Measurements from ENCODE around the gene ATRNL1.
"Not testable (repeated sequence)": the region's sequence is repeated elsewhere in the genome, so short reads cannot be mapped to it uniquely, and the experiment has no call there.

Gene ATRNL1

DNA sequence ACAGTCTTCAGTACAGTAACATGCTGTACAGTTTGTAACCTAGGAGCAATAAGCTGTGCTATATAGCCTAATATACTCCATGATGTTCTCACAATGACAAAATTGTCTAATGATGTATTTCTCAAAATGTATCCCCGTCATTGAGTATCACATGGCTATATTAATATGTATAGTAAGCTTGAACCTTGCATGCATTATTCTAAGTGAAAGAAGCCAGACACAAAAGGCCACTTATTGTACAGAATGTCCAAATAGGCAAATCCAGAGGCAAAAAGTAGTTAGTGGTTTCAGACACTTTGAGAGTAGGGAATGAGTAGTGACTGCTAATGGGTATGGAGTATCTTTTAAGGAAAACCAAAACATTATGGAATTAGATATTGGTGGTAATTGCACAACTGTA lies 545.1 kb downstream of the ATRNL1 start:
- DNase-seq = no peak

DNA sequence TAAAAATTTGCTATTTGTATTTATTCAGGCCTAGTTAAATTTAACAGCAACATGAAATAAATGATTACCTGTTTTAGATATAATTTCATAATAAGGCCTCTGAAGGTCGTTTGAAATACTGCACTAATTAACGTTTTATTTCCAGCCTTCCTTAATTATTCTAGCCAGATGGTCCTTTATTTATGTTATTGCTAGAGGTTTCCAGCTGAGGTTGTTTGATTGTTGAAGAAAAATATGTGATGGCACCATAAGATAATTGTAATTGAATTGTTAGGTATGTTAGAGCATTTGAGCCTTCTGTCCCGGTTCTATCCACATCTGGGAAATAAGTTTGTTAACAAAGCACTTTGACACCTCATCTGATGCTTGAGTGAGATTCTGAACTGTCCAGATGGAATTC lies 556.1 kb downstream of the ATRNL1 start:
- no peak for DNase-seq

DNA sequence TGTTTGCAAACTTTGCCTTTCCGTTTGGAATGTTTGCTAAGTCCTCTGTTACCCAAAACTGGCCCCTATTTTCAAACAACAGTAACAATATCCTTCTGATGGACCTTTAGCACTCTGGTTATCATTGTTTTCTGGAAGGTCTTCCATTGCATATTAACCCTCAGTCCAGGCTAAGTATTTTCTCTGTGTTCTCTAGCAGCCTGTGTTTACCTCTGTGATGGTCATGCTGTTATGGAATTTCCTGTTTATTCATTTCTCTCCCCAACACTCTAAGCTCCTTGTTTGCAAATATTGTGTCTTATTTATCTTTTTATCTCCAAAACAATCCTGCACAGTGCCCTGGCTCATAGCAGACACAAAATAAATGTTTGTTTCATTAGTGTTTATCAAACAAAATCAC lies 560.3 kb downstream of the ATRNL1 start:
- no peak for DNase-seq

DNA sequence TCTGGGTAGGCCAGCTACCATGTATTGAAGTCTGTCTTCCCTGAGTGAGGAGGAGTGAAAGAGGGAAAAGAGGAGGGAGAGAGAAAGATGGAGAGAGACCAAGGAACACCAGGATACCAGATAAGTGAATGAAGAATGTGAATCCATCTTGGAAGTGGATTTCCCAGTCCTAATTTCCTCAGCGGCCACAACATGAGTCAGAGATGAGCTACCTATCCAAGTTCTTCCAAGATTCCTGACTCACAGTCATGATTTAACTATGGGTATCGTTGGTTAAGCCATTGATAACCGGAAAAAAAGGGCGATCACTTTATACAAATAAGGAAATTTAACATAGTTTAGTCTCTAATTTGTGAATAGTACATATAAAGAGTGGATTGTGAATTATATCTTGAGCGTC lies 561.8 kb downstream of the ATRNL1 start:
- DNase-seq = no peak

DNA sequence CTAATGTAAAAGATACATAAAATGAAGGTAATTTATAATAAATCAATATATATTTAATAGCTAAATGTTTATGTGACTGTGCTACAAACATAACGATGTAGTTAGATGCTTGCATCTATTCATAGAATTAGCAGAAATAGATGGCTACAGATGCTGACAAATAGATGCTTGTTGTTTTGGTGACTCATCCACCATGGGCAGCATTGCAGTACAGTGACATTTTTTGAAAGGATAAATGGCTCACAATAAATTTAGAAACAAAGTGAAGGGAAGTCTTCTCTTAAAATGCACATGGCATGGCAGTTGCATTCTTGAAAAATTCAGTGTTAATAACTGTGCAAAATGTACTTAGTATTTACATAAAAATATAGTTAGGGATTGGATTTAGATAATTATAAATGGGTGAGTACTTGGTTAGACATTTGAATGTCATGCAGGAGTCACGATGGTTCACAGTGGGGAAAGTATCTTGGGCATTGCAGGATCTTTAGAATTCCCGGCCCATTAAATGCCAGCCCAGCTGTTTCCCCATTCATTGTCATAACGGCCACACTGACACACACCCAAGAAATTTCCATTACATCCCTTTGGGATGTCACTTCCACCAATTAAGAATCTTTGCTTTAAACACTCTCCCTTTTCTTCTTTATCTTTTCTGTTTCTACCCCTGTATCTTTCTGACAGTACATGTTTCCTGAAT lies 564.1 kb downstream of the ATRNL1 start:
- DNase-seq = no peak

DNA sequence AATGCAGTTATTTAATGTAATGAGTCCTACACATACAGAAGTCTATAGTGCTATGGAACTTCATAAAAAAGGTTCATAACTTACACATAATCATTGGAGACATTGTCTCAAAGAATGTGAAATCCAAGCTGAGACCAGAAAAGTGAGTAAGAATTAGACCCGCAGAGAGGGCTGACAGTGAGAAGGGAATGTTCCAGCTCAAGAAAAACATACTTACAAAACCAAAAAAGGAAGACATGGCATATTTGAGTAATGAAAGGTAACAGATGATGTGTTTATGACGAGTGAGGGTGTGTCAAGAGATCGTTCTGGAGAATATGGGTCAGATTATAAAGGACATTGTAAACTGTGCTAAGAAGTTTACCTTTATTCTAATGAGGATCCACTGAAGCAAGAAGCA lies 566.5 kb downstream of the ATRNL1 start:
- DNase-seq = no peak

DNA sequence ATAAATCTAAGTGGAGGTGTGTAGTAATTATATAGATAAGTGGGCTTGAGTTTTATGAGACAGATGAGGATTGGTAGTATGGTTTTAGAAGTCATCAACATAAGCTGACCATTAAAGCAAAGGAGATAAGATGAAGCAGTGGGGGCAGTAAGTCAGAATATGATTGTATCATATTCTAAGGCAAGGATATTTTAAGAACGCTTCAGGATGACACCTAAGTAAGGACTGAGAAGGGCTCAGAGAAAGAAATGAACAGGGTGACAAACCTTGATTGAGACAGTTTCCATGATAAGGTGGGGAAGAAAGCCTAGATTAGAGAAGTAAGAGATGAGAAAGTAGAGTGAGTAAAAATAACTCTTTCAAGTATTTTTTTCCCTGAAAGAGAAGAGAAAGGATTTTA lies 567.2 kb downstream of the ATRNL1 start:
- no peak for DNase-seq

DNA sequence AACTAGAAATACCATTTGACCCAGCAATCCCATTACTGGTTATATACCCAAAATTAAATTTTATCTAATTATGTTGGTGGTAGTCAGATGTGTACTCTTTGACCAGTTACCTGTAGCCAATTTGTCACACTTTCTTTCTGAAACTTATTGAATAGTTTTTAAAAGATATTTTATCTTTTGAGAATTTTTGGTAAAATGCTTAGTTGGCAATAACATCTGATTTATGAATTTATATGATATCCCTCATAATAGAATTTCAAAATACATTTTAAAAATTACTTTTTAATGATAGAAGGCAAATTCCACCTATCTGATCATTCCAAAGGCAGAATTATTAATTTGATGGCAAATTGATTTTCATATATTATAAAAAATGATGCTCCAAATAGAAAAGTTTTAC lies 569.3 kb downstream of the ATRNL1 start:
- DNase-seq = no peak

DNA sequence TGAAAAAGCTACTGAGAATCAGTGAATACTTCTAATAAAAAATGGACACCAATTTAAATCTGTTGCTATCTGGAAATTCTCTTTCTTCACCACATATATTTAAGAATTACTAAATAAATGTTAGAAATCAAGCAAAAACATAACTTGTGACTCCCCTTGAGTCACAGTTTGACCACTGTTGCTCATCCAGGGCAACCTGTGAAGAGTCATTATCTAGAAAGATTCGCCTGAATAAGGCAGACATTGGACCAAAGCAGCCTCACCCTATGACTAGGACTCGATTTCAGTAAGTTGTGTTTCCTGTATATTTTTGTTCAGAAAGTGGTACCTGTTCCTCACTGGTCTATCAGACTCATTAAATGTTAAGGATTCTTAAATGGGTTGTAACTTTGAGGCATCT lies 572.4 kb downstream of the ATRNL1 start:
- no peak for DNase-seq

DNA sequence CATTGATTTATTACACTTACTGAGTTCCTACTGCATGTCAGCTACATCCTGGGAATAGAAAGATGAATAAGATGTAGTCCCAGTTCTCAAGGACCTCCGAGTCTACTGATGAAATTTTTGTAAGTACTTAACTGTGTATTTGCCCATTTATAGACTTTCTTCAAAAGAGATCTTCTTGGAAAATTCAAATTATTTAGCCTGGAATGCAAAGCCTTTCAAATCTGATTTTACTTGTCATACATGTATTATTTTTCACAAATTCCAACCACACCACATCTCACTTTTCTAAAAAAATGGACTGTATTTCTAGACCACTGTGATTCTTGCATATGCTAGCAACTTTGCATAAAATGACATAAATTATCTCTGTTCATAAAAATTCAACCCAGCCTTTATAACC lies 581.3 kb downstream of the ATRNL1 start:
- no peak for DNase-seq

DNA sequence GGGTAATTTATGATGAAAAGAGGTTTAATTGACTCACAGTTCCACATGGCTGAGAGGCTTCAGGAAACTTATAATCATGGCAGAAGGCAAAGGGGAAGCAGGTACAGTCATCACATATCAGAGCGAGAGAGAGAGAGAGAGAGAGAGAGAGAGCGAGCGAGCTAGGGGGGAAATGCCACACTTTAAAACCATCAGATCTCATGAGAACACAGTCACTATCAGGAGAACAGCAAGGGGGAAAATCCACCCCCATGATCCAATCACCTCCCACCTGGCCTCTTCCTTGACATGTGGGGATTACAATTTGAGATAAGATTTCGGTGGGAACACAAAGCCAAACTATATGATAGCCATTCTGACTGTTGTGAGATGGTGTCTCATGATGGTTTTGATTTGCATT lies 603.6 kb downstream of the ATRNL1 start:
- no peak for DNase-seq

DNA sequence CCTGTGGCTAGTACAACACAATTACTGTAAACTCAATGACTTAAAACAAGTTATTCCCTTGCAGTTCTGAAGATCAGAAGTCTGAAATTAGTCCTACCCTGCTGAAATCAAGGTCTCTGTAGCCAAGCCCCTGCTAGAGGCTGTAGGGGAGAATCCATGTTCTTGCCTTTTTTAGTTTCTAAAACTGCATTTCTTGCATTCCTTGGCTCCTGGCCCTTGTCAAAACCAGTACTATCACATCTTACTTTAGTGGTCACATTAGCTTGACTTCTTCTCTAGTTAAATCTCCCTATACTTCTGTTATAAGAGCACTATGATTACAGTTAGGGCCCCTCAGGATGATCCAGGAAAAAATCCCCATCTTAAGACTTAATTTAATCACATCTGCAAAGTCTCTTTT lies 612.9 kb downstream of the ATRNL1 start:
- no peak for DNase-seq

DNA sequence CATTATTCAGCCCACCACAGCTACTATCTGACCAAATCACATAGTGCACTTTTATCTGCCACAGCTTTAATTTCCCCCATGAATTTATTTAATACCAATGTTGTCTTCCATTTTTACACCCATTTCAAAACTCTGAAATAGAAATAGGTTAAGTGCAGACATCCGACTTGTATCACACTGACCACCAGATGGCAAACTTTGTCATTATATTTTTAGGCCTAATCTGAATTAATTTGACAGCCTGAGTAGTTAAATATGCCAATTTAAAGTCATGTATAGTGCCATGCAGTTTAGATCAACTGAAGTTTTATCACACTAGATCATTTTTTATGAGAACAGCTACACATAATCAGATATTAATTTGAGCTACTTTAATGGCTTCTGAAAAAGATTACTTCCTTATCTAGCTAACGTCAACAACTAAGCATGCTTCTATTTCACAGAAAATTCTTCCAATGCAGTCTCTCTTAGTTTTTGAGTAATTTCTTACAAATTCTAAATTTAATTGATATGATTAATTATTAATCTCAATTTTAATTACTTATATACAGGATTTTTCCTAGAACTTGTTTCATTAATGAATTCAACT lies 613.4 kb downstream of the ATRNL1 start:
- DNase-seq = no peak

DNA sequence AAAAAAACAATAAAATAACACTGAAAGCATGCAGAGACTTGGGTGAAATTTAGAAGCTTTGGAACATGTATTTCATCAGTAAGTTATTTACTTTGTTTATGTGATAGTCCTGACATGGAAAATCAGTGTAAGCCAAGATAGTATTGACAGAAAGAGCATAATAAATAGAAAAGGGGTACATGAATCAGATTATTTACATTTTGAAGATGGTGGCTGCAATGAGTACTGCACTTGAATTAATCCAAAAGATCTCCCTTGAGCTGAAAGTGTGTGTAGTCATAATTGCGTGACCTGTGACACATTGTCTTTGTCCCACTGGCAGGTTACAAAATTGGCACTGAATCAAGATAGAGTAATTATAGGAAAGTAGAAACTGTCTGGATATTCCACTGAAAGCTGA lies 617.0 kb downstream of the ATRNL1 start:
- no peak for DNase-seq

DNA sequence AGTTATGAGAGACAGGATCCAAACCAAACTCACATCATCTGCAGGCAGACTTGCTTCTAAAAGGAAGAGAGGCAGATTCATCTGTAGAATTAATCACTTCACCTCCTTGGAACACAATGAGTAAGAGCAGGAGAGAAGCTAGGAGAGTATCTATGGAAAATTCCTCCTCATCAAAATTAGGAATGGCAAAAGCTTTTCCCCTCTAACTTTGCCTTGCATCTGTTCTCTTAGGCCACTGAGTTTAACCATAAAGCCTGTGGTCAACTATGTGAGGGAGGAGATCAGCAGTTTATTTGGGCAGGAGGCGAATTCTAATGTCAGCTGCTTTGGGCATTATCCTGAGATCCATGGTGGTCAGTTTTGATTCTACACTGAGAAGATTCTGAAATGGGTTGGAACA lies 618.1 kb downstream of the ATRNL1 start:
- no peak for DNase-seq

DNA sequence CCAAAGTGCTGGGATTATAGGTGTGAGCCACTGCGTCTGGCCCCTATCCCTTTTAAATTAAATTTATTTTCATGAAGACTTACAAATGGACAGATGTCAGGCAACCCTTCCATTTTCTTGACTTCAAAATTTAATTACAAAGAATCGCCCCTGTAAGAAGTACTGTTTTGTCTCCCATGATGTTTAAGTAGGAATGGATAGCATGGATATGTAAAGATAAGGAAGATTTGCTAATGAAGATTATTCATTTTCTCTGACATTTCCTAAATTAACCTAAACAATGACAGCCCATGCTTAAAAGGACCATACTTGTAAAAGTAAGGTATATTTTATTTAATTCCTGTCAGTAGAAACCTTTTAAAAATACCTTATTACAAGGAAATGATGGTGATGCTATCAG lies 627.0 kb downstream of the ATRNL1 start:
- DNase-seq = no peak

DNA sequence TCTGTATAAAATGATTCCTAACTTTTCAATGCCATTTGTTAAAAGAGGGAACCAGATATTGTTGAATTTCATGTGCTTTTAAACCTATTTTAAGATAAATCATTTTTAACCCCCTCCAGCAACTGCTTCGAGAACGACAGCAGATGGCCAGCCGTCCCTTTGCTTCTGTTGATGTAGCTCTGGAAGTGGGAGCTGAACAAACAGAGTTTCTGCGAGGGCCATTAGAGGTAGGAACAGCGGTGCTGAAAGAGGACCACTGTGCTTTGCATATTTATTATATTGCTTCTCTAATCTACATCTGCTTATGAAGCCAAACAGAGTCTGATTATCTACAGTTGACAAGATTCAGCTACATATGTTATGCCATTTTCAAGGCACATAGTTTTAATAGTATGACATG lies 634.0 kb downstream of the ATRNL1 start:
- DNase-seq = no peak

DNA sequence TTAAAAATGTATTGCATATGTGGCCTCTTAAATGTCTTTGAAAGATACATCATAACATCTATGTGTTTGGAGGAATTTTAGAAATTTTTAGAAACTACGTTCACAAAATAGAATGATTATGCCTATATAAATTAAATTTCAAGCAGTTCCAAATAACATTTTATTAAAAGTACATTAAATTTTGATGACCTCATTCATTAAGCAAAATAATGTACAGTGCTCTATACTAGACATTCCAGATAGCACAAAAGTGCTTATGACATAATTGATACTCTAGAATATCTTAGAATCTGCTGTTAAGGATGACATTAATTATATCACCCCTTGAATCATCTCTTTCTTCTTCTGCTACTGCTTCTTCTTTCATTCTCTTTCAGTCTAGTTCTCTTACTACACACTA lies 650.9 kb downstream of the ATRNL1 start:
- no peak for DNase-seq

DNA sequence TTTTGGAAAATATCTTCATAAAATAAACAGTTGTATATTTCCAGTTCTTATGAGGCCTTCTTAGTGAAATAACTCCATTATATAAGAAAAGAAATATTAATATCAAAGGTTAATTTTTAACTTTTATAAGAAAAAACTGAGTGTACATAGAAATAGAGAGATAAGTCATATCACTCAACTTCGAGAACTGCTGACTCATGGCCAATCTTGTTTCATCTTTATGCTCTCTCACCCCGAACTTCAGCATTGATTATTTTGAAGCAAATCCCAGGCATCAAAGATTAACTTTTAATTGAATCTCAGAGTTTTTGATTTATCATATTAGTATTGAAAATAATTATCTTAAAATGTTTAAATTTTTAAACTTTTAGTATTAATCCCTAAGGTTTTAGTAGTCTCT lies 652.8 kb downstream of the ATRNL1 start:
- DNase-seq = no peak

DNA sequence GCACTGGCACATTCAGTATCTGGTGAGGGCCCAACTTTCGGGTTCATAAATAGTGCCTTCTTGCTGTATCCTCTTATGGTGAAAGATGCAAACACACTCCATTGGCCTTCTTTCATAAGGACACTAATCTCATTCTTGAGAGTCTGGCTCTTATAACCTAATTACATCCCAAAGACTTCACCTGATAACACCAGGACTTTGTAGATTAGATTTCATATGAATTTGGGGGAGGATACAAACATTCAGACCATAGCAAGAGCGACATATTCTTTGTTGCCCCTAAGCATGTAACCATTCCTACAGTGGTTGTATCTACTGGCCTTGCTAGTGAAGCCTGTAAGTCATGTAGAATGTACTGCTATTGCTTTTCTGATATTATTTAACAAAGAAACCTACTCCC lies 654.6 kb downstream of the ATRNL1 start:
- no peak for DNase-seq

DNA sequence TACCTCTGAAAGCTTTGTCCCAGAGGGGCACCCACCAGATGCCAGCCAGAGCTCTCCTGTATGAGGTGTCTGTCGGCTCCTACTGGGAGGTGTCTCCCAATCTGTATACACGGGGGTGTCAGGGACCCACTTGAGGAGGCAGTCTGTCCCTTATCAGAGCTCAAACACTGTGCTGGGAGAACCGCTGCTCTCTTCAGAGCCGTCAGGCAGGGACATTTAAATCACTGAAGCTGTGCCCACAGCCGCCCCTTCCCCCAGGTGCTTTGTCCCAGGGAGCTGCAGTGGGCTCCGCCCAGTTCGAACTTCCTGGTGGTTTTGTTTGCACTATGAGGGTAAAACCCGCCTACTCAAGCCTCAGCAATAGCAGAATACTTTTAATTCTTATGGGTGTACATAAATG lies 665.3 kb downstream of the ATRNL1 start:
- DNase-seq = not testable (repeated sequence)

DNA sequence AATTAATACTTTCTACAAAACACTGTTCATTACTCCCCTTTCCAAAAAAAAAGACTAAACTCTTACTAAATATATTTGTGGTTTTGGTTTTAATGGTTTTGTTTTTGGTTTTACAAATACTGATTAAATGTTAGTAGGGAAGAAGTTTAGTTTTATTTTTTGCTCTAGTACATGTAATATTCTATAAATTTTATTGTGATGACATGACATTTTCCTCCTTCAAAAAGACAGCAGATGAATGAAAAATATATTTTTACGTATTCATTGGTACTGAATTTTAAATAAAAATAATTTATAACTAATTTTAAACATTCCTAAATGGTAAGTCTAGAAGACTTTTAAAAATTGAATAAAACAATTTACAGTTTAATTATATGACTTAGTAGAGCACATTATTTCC lies 667.0 kb downstream of the ATRNL1 start:
- no peak for DNase-seq

DNA sequence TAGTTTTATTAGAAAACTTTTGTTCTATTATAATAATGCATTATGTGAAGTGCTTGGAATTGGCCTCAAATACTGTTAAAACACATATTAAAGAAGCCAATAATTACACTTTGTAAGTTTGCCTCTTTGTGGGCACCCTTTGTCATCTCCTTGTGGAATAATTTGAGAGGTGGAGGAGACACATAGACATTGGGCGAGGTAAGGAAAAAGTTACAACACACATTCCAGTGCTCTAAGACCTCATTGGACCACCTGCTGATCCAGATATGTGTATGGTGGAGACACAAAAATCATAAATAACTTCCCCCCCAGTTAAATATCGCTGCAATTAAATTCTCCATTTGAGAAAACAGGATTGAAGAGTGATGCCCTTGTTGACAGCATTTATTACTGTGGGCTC lies 668.0 kb downstream of the ATRNL1 start:
- DNase-seq = no peak

DNA sequence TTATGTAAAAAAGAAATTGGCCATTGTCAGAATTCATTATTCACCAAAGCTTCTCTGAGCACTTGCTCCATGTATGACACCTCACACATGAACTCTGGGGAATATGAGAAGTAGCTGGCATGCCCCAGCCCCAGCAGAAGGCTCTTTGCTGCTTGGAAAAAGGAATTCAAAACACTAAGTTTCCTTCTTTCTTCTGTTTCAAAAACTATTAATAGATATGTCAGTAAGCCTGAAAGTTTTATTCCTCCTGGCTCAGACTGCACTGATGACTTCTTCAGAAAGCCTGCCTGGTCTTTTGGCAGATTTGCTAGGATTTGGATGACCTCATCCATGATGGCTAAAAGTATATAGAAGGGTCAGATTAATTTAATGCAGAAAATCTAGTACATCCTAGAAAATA lies 668.9 kb downstream of the ATRNL1 start:
- no peak for DNase-seq

DNA sequence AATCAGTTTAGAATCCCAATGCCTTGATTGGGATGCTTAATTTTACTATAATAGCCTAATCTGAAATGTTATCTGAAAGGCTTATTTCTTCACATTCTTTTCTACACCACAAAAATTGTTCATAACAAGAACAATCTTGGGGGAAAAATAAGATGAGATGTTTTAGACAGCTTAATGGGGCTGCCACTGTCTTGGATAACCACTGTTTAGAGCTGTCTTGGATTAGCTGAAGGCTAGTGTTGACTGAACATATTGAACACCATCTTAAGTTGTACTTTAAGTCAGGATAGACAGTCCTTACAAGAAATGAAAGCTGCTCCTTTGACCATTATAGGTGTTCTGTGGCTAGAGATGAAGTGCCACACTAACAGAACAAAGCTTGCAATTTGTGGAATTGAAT lies 678.6 kb downstream of the ATRNL1 start:
- DNase-seq = no peak

Data from activated CD8-positive, alpha-beta memory T cell treated with anti-CD3 and anti-CD28 coated beads for 24 hours (primary cell).